HG03064 (cell line): ENCODE data around the gene SLC2A6.
A peak's percentile ranks its signal among the peaks of the same experiment; 100 is the strongest.
"Not testable (repeated sequence)": the region's sequence is repeated elsewhere in the genome, so short reads cannot be mapped to it uniquely, and the experiment has no call there.

Experiments
- ATAC-seq: cut with Tn5 transposase; IDR thresholded peaks from one replicate; pipeline ENCODE4 v1.9.1; 2021; ENCODE audit warnings: low read depth; ENCODE audit not compliant: unreplicated experiment

Gene SLC2A6

GRCh38 chr9:133463864-133464615 lies 14.9 kb downstream of the SLC2A6 start:
- no peak for ATAC-seq

DNA sequence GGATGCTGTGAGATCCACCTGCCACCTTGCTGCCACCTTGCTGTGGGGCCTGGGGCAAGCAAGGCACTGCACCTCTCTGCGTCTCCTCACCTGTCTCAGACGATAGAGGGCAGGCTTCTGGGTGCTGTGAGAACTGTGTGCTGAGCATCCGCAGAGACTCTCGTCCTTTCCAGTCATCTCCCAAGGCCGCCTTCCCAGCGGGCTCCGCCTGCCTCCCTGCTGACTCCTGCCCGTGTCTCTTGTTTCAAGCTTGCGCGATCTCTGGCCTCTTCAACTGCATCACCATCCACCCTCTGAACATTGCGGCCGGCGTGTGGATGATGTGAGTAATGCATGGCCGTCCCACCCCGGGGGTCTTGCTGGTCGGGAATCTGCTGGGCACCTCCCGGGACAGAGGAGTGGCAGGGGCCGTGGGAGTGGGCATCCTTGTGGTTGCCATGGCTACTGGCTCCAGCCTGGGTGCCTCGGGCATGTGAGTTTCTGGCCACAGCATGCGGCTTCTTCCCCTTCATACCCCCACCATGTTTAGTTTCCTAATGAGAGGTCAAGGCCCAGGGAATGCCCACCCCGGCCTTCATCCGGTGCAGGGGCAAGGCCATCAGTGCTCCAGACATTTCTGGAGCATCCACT lies 15.6 kb downstream of the SLC2A6 start:
- ATAC-seq = no peak

GRCh38 chr9:133461975-133462374 lies 16.9 kb downstream of the SLC2A6 start:
- ATAC-seq = no peak

GRCh38 chr9:133460405-133461175 lies 18.3 kb downstream of the SLC2A6 start:
- ATAC-seq = peak; percentile 8

DNA sequence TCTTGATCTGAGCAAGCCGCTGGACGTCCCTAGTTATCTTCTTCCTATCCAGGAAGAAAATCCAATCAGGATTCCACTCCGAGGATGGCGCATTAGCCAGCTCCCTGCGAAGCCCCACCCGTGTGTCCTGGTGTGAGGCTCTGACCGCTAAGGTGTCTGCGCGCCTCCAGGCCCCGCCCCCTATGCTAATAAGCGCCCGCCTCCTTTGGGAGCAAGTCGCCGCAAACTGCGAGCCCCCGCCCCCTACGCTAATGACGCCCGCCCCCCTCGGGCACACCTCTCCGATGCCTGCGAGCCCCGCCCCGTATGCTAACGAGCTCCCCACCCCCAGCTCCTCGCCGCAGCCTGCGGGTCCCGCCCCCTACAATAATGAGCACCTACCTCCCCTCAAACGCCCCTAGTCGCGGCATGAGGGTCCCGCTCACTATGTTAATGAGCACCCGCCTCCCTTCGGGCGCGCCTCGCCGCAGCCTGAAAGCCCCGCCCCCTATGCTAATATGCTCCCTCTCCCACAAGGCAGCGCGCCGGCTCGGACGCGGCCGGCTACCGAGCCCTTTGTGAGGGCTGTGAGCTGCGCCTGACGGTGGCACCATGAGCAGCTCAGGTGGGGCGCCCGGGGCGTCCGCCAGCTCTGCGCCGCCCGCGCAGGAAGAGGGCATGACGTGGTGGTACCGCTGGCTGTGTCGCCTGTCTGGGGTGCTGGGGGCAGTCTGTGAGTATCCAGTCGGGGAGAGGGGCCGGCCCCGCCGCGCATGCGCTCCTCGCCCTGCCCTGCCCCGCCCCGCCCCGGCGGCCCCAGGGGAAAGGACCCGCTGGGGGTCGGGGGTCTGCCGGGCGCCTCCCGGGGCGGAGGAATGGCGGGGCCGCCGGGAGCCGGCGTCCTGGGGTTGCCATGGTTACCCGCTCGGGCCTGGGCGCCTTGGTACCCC lies 19.2 kb downstream of the SLC2A6 start, which contains the start of gene CACFD1:
Gene CACFD1 (plus strand): TSS at position 503 of the 929 bp plus-strand sequence. CDS start 89 bp downstream, at position 592.
- ATAC-seq = peak; percentile 75

DNA sequence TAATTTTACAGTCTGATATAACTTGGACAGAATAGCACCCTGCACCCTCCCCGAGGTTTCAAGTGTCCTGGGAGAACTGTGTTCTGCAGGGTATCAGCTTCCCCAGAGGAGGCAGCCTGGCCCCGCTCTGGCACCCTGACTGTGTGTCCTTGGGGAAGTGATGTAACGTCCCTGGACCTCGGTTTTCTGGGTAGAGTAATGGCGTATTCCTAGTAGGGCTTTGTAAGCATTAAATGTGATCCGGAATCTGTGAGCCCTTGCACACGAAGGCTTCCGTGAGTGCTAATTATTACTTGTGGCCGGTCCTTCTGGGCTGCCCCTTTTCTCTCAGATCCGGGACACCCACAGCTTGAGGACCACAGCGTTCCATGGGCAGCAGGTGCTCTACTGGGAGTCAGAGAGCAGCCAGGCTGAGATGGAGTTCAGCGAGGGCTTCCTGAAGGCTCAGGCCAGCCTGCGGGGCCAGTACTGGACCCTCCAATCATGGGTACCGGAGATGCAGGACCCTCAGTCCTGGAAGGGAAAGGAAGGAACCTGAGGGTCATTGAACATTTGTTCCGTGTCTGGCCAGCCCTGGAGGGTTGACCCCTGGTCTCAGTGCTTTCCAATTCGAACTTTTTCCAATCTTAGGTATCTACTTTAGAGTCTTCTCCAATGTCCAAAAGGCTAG lies 20.1 kb downstream of the SLC2A6 start:
- ATAC-seq = no peak

GRCh38 chr9:133457748-133458147 lies 21.2 kb downstream of the SLC2A6 start:
- ATAC-seq = no peak

DNA sequence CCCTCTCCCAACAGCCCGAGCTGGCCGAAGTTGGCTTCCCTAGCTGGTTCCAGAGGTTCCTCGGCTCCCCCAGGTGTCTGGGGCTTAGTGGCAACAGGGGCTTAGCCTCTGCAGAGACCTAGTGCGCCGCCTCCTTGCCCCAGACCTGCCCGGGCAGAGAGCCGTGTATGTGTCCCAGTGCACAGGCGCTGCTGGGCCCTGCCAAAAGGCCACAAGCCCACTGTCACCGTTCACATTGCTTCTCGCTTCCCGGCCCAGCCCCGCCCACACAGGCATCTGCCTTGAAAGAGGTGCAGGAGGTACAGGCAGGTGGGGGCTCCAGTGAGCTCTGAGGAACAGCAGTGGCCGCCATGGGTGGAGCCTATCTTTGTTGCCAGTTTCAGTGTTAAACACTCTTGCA lies 21.7 kb downstream of the SLC2A6 start:
- ATAC-seq = no peak

GRCh38 chr9:133456409-133456808 lies 22.5 kb downstream of the SLC2A6 start:
- no peak for ATAC-seq

DNA sequence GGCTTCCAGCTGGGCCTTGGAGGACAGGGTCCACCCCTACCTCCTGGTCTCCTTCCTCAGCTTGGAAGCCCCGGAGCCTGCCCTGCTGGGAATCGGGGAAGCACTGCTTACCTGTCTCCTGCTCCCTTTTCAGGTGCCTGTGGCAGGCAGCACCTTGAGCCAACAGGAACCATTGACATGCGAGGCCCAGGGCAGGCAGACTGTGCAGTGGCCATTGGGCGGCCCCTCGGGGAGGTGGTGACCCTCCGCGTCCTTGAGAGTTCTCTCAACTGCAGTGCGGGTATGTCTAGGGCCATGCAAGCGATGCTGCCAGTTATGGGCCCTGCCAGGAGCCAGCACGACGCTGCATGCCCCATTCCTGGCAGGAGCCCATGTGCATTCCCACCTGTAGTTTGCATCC lies 23.0 kb downstream of the SLC2A6 start:
- no peak for ATAC-seq

DNA sequence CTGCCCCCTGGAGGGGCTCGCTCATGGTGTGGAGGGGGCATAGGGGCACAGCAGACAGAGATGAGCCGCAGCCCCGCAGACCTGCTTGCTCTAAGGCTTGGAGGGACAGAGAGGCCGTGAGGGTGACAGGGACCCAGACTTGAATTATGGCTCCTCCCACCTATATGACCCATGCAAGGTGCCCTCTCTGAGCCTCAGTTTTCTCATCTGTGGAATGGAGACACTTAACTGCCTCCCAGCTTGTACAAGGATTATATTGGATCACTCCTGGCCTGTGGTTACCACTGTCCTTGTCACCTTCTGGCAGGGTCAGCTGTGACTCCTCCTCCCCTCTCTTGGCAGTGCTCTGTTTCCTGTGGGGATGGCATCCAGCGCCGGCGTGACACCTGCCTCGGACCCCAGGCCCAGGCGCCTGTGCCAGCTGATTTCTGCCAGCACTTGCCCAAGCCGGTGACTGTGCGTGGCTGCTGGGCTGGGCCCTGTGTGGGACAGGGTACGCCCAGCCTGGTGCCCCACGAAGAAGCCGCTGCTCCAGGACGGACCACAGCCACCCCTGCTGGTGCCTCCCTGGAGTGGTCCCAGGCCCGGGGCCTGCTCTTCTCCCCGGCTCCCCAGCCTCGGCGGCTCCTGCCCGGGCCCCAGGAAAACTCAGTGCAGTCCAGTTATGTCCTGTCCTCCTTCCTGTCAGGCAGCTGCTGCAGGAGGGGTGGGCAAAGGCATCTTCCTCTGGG lies 23.8 kb downstream of the SLC2A6 start:
- no peak for ATAC-seq

DNA sequence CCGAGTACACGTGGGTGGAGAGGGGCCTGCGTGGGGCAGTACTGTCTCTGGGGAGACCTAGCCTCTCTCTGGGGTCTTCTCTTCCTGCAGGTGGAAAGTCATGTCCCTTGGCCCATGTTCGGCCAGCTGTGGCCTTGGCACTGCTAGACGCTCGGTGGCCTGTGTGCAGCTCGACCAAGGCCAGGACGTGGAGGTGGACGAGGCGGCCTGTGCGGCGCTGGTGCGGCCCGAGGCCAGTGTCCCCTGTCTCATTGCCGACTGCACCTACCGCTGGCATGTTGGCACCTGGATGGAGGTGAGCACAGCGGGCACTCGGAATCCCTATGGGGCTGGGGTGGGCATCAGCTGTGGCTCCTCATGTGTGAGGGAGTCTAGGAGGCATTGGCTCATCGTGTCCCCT lies 24.6 kb downstream of the SLC2A6 start:
- ATAC-seq = no peak

GRCh38 chr9:133453651-133454050 lies 25.2 kb downstream of the SLC2A6 start:
- no peak for ATAC-seq

DNA sequence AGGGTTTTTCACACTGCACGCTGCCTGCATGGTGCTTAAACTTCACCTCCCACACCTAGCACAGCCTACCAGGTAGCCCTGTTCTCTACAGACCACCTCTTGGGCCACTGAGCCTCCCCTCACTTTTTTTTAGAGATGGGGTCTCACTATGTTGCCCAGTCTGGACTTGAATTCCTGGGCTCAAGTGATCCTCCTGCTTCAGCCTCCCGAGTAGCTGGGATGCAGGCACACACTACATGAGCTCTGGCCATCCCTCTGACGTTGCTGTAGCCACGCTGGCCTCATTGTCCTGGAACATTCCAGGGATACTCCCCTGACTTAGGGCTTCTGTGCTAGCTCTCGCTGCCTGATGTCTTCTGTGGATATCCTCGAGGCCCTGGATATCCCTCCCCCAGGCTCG lies 26.3 kb downstream of the SLC2A6 start:
- no peak for ATAC-seq

DNA sequence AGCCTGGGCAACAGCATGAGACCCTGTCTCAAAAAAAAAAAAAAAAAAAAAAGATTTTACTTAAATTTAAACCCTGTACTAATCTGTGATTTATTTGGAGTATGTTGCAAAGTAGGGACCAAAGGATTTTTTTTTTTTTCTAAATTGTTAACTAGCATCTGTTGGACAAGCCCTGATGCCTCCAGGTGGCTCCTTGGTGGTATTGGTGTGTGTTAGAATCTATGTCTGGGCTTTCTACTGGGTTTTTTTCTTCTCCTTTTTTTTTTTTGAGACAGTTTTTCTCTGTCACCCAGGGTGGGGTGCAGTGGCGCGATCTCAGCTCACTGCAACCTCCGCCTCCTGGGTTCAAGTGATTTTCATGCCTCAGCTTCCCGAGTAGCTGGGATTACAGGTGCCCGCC lies 27.0 kb downstream of the SLC2A6 start:
- not testable (repeated sequence) for ATAC-seq

GRCh38 chr9:133449760-133450159 lies 29.1 kb downstream of the SLC2A6 start:
- ATAC-seq = no peak

- no peak for ATAC-seq
Measured at GRCh38 chr9:133448487-133448972, 30.4 kb downstream of the SLC2A6 start.

- ATAC-seq = no peak
Measured at GRCh38 chr9:133445293-133445969, 33.5 kb downstream of the SLC2A6 start.
